ENCODE measurements around the gene HEMK1.

Gene HEMK1

DNA sequence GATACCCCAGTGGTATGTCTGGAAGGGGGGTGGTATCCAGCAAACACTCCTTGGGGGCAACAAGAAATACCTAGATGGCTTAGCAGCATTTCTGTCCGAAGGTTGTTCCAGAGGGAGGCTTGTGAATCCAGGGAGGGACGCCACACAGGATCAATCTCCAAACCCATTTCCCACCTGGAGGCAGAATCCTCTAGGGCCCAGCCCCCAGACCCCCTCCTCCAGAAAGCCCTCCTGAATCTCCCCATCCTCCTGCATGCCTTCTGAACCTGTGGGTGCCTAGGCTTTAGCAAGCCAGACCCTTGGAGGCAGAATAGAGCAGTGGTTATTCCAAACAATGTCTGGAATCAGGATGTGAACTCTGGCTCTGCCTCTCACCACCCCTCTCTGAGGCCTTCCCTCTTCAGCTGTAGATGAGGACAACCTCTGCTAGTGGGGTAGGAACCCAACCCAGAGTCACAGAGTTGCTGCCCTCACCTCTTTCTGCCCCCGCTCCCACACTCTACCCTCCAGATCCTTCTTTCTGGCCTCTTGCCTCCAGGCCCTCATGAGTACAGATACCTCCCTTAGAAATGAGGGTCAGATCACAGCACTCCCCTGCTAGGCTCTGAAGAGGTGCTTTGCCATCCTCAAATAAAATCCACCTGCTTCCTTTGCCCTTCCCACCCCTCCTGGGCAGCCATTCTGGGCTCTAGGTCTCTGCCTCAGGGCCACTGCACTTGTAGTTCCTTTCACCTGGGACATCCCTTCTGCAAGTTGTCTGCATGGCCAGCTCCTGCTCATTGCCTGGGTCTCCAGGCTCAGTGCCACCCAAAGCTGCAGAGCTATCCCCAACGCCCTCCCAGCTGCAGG, 34.2 kb downstream of the HEMK1 start:
- DNase-seq = no peak

DNA sequence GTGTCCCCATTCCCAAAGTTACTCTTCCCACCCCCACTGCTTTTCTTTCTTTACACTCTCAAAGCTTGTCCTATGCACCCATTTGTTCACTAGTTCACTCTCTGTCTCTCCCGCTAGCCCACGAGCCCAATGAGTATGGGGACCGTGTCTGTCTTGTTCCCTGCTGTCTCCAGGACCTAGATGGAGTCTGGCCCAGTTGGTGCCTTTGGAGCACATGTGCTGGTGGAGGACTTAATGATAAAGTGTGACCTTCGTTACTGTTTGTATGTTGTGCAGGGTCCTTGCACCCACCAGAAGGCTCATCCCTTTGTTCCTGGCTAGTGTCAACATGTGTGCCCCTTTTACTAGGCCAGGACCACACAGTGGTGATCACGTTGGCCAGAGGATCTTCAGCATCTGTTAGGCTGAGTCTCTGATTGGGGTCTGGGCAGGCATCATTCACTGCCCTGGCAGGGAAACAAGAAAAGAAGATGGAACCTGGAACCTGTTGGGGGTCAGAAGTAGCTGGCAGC, 34.8 kb downstream of the HEMK1 start:
- no peak for DNase-seq

- no peak for DNase-seq
These were observed 35.6 kb downstream of the HEMK1 start for GRCh38 chr3:50604628-50605588.

DNA sequence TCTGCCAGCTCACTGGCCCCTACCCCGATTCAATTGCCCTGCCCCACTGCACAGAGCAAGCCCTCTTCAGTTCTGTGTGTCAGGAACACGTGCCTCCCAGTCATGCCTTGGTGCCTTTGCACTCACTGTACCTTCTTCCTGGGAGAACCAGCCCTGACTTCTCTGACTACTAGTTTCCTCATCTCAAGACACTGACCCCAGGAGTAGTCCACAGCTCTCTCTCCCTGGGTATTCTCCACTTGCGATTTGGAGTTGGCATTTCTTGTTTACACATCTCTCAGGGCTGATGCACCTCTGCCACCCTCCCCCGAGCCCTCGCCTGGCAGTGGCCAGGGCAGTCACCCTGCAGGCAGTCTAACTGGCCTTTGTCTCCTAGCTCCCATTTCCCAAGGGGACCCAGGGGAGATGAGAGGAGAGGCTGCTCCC, 36.6 kb downstream of the HEMK1 start:
- DNase-seq = no peak

GRCh38 chr3:50606596-50606995, 37.3 kb downstream of the HEMK1 start:
- no peak for DNase-seq

DNA sequence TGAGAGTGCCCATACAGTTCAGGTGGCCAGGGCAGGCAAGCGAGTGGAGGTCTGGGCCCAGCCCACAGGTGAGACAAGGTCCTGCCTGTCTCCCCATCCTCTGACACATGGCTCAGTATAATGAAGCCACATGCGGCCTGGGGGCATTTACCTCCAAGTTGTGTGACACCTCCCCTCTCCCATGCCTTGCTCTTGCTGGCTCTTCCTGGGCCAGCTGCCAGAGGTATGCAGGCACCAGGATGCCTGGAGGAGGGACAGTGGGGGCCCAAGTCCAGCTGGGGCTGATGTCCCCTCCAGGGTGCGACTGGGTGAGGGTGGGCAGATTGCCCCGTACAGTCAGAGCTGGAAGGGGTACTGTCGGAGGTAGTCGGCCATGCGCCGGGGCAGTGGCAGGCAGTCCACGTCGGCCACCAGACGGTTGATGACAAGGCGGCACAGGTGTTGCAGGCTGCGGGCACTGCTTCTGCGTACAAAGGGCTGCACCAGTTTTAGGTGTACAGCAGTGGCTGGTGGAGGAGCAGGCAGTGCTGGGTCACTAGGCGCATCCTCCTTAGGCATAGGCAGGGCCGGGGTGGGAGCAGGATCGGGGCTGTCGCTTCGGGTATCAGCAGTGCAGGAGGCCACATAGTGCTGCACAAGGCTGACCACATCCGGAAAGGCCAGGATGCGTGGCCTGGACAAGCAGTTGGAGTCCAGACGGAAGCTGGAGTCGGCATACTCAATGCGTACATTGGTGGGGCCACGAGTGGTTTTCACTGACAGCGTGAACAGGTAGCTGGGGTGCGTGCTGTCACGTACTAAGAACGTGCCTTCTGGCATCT, 38.2 kb downstream of the HEMK1 start:
- DNase-seq = no peak

- DNase-seq = no peak
These were observed 39.0 kb downstream of the HEMK1 start for GRCh38 chr3:50608278-50608677.

GRCh38 chr3:50609071-50609762, 39.9 kb downstream of the HEMK1 start:
- no peak for DNase-seq

GRCh38 chr3:50609763-50610085, 40.4 kb downstream of the HEMK1 start:
- DNase-seq = no peak

DNA sequence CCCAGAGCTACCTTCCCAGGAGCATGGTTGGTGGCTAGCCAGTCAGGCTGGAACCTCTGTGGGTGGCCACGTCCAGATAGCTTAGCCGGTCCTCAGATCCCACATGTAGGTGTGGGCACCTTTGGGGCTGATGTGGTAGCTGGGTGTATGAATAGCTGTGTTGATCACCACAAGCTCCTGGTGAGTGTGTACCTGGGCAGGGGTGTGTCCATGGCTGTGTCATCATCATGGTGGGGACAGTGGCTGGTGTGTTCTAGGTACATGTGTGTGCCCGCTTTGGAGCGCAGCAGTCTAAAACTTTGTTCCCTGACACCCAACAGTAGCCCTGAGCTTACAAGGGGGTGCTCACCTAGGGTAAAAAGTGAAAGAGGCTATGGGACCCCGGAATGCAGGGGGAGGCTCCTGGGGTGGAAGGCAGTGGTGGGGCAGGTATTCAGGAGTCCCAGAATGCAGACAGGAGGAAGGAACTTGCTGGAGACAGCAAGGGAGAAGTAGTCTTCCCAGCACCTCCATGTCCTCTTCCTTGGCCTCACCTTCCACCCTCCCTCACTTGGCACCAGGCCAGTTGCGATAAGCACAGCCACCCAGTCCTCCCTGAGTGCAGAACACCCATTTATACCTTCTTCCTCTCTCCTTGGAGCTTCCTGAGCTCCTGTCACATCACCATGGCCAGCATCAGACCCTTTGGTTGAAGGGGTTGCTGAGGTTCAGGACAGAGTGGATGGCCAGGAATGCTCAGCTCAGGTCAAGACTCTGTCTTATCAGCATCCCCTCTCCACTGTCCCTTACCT, 41.1 kb downstream of the HEMK1 start:
- no peak for DNase-seq

- DNase-seq = no peak
These were observed 41.7 kb downstream of the HEMK1 start for GRCh38 chr3:50610992-50611463.

DNA sequence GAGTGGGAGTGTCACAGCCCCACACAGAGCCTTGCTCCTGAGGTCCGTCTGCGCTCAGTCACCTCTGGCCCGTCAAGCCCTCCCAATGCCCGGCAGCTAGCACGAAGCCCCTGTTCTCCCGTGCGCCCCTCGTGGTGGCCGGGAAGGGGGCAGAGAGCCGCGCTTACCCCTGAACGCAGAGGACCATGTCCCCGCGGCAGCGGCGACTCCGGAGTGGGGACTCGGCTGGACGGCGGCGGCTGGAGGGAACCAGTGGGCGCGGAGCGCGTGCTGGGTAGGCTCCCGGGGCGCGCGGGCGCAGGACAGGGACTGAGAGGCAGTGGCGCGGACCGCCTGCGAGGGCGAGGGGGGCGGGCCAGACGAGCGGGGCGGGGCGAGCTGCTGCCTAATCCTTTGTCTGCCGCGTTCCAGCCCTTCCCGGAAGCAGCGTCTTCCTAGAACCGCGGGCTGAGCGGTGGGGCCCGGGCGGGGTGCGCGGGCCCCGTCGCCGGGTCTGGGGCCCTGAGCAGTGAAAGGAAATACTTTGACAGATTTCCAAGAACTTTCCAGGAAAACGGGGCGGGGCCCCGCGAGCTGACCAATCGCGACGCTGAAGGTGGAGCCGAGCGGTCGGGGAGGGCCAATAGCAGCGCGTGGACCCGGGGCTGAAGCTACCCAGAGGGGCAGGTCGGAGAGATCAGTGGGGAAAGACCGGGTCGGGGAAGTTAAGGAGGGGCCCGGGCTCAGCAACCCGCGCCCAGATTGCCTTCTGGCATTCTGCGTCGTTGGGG, 42.3 kb downstream of the HEMK1 start, which contains the start of gene CISH:
TSS of gene CISH (minus strand) at position 311 of the 770 bp plus-strand sequence. CDS start at position 187, 124 bp downstream.
- DNase-seq = peak; percentile 34

DNA sequence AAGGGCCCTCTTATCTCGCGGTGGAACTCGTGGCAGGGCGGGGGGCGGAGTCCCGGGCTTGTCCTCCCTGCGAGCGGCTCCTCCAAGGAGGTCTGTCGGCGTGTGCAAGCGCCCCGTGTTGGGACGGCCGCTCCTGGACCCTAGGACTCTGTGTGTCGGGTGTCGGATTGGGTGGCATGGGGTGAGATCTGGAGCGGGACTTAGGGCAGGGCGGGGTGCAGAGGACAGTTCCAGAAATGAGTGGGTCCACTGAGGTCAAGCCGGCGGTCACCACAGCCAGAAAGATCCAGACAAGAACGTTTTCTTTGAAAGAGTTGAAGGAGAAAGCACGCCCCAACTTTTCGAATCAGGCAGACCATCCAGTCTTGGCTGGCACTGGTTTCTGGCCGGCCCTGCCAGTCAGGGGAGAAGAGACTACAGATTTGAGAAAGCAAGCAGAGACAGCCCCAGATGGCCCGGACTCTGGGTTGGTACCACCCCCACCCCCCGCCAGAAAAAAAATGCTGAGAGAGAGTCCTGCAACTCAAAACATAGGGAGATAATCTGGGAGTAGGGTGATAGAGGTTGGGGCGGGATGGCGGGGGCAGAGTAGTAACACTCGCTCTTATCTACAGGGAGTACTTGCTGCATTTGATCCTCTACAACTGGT, 43.0 kb downstream of the HEMK1 start:
- no peak for DNase-seq

DNA sequence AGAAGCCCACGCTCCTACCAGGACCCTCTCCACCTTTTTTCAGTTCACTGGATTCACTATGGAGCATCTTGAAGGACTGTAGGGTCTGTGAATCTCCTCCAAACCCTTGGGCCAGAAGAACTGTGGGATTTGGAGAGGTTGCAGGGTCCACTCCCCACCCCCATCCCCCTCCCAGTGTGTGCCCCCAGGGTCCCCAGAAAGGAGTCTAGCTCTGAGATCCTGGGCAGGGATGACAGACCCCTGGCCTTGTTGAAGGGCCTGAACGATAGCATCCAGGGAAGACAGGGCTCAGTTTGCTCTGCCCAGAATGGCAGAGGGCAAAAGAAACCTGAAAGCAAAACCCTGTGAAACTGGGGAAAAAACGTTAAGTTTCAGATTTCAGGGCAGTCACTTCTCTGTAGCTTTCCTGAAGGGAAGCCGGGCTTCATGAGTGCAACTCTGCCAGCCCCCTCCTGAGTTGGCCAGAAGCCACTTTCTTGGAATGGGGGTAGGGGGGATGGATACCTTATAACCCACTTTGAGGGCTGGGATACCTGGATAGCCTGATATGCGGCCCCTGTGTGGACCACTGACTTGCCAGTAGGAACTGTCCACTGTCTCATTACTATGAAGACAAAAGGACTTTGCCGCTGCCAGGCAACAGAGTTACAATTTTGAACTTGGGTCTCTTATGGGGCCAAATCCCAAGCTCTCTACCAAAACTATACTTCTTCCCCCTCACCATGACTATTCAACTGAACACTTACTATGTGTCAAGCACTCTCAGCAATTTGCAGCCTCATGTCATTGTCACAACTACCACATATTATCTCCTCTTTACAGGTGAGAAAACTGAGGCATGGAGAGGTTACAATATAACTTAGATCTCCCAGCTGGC, 43.9 kb downstream of the HEMK1 start:
- no peak for DNase-seq

GRCh38 chr3:50615190-50615589, 45.9 kb downstream of the HEMK1 start:
- no peak for DNase-seq

DNA sequence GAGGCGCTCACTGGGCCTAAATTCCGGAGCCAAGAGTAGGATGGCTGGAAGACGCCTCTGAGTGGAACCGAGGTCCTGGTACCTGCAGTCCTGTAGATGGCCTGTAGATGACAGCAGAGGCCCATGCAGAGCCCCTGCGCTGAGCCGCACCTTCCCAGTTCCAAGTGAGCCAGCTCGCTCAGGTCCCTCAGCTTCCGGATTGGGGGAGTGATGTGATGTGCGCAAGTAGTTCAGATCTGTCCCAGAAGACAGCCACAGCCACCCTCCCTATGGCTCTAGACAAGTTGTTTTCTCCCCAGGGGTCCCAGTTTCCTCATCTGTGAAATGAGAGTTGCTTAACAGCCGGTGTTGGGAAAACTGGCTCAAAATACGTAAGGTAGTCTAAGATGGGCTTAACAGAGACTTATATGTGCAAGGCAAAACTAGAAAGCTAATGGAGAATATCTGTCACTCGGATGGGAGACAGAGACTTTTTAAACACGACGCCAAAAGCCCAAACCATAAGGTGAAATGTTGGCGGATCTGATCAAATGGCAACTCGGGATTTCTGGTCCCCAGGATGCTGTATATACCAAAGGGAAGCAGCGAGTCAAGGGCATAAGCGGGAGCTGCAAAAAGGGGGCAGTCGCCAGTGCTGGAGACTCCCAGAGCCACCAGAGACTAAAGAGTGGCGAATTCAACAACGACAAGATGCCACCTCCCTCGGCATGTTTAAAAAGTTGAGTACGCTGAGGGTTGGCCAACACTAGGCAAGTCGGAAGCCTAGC, 46.9 kb downstream of the HEMK1 start:
- DNase-seq = peak; percentile 49

DNA sequence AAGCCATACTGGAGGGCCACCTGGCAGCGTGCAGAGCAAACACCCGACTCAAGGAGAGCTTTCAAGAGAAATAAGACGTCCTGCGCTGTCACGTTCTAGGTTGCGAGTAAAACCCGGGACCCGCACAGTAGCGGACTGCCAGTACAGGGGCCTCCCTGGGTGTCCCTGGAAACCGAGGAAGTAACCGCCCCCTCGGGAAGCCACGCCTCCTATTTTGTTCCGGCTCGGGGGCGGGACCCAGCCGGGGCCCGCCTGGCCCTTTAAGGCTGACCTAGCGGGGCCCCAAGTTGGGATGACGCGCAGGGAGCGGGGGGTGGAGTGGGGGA, 47.4 kb downstream of the HEMK1 start:
- peak; percentile 13 for DNase-seq

All from NCI-H2107 (cell line).